Erythroblast (primary cell): ENCODE measurements around the gene GUCY2D.

ENCODE experiments used
- GATA1 ChIP-seq: IDR thresholded peaks from 2 replicates; pipeline ENCODE4 v1.6.1; 2011; ENCODE audit warnings: low read depth, mild to moderate bottlenecking, control low read depth, low read length, moderate library complexity
- POLR2A ChIP-seq: IDR thresholded peaks from 2 replicates; pipeline ENCODE4 v1.6.1; 2011; ENCODE audit warnings: mild to moderate bottlenecking, low read length

DNA sequence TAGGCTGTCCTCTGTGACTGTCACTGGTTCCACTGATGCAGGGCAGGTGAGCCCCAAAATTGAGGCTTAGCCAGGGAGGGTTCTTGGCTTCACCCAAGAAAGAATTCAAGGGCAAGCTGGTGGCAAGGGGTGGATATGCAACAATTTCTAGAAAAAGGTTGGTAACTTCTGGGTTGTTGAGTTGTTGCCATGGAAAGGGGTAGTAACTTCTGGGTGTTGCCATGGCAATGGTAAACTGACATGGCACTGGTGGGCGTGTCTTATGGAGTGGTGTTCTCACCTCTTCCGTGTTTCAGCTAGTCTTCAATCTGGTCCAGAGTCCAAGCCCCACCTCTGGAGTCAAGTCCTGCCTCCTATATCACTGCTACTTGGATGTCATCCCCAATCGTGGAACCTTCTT is 9.5 kb upstream of the GUCY2D start:
- TF ChIP-seq POLR2A (no peak), GATA1 (no peak)
